Dedifferentiated amniotic fluid mesenchymal stem cell (primary cell): ENCODE data around the gene TPO.
"Not testable (repeated sequence)": the region's sequence is repeated elsewhere in the genome, so short reads cannot be mapped to it uniquely, and the experiment has no call there.

ENCODE experiments used
- DNase-seq: peaks from one replicate; pipeline ENCODE4 v3.0.0-alpha.2; 2016; ENCODE audit errors: extremely low spot score

TPO gene

DNA sequence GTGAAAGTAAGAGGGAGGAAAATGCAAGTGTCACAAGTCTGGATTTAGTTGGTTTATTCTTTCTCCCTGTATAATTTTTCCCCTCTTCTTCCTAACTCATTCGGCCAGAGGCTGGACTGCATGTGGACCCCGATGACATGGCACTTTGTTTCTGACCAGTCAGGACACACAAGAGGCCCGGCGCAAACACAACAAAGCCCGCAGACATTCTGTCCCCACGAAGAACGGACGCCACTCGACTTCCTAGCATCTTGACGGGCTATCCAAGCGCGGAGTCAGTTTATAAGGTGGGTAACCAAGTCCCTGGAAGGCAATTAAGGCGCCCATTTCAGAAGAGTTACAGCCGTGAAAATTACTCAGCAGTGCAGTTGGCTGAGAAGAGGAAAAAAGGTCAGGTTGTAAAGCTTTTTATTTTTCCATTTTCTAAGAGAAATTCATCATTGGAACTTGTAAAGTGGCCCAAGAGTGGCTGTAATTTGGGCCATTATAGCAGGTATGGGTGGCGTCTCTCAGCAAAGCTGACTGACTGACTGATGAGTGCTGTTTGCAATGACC, at the start of gene TPO:
Gene TPO (plus strand): TSS at position 308 of the 555 bp plus-strand sequence. CDS start 946 bp downstream, outside the sequence.
- no peak for DNase-seq

DNA sequence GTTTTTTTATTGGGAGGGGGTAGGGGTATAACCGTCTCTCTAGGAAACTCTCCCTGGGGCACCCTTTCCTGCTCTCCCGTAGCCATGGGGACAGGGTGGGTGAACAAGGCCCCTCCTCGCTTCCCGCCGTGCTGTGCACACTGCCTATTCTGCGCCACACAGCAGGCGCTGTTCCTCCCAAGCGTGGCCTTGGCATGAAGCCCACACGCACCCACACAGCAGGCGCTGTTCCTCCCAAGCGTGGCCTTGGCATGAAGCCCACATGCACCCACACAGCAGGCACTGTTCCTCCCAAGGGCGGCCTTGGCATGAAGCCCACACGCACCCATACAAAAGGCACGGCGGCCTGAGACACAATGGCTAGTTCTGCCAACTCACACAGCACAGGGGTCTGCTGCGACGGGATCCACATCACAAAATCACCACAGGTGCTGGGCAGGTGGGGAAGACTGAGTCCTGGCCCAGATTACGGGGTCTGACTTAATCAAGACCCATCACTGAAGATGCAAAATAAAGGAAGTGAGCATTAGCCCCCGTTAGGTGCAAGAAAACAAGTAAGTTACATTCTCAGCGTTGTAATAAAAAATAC, 46.6 kb upstream of the TPO start:
- DNase-seq, result no peak

DNA sequence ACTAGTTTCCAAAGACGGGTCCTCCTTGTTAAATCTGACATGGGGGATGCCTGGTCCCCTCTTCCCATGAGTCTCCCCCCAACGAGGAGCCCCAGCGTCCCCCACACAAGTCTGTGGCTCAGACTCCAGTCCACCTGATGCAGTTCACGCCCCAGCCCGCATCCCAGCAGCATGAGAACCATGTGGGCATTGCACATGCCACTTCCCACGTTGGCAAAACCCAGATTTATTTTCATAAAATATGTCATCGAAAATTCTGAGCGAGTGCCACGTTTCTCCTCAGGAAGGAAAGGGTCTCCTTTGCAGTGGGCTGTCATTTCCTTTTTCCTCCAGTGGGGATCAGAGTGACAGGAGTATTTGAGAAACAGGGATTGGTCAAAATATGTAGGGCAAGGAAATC, 45.7 kb upstream of the TPO start:
- DNase-seq, result no peak

DNA sequence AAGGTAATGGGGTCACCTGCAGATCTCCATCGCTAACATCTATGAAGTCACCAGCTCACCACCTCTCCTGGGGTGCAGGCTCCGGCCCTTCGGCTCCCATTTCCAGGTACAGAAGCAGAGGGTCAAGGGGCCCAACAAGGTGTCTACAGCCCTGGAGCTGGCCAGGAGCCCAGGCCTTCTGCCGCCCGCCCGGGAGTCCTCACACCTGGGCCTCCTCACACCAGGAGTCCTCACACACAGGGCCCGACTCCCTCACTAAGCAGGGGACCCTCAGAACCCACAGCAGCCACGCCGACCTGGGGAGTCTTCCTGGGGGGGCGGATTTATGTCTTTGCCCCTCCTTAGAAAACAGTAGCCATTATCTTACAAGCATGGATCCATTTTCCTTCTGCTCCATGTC, 43.4 kb upstream of the TPO start:
- no peak for DNase-seq

DNA sequence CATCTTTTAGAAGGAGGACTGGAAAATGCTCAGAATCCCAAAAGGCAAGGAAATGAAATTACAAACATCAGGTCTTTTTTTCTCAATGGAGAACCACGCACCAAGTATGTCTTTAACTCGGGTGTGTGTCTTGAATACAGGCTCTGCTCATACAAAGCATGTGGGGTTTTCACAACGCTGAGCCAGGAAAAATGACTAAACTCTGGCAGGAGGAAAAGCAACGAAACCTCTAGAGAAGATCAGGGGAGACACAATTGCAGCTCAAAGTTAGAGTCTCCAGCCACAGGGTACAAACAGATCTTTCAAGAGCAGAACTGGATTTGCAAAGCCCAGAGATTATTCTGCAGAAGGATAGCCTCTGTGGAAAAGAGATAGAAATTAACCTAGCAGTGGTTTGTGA, 42.8 kb upstream of the TPO start:
- no peak for DNase-seq

DNA sequence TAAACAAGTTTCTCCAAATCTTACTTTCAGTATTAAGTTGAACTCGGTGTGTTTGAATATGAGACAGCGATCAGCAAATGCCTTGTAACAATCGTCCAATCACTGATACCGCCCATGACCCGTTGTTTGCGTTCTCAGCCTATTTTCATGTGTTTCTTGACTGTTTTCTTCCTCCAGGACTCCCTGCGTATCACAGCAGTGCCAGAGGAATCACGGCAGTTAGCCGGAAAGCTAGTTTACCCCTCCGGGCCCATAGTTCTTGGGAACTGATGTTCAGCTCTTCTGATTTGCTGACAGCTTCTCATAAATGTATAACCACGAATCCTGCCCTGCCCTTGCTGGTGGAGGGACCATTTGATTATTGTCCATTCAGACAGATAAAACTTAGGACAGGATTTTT, 42.2 kb upstream of the TPO start:
- DNase-seq, result no peak

DNA sequence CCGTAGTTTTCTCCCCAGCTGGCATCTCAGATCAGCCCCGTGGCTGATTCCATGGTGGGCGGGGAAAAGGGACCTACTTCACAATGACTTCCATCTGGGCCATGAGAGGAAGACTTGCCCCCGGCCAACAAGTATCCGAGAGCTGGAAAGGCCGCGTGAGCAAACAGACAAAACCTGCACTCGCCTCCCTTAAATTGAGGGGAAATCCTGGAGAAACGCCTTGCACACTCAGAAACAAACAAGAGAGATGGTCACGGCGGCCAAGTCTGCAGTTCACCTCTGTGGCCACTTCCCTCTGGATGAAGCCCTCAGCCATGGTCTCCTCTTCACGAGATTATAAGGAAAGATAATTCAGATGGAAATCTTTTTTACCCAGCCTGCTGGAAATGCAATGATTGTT, 39.4 kb upstream of the TPO start:
- DNase-seq, result no peak

DNA sequence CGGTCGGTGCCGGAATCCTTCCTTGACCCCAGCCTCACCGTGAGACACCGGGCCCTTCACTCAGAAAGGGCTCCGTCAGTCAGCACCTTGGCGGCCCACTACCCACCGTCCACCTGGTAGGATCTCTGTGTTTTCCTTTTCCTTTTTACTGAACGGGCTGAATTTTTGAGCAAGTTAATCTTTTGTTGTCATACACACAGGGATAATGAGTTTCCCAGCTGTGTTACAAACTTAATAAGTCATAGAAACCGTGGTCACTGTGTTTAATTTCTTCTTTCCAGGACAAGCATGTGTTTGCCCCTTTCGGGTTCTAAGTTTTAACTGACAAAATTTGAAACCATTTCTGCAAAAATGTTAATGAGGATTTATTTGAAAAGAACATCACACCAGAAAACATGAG, 39.0 kb upstream of the TPO start:
- DNase-seq, result no peak

DNA sequence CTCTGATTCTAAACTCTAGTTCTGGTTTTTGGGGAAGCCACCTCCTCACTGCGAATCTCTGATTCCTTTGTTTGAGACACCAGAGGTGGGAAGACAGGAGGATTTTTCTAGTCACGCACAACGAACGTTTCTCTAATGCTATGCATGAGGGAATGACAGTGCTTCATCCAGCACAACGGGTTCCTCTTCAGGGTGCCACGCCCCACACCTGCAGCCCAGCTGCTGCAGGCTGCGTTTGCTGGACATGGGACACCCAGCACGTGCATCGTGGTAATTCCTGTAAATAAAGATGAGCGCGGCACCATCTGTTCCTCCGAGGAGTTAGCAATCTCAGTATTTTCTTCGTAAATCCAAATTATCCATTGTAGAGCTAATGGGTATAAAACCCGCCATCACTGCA, 37.5 kb upstream of the TPO start:
- DNase-seq, result no peak

DNA sequence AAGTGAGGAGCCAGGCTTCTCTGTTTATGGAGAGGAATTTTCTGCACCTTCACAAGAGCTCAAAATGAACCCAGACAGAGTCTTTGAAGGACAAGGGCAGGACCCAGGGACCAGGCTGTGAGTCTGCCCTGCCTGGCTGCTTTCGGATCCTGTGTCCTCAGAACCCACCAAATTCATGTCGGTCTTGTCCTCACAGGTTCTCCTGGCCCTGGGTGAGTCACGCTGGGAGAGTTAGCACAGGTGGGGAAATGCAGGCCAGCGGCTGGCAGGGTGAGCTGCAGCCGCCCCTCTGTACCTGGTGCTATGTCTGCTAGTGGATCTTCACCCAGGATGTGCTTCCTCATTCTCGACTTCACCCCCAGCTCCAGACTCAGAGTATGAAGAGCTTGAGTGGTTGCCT, 35.8 kb upstream of the TPO start:
- DNase-seq, result no peak

DNA sequence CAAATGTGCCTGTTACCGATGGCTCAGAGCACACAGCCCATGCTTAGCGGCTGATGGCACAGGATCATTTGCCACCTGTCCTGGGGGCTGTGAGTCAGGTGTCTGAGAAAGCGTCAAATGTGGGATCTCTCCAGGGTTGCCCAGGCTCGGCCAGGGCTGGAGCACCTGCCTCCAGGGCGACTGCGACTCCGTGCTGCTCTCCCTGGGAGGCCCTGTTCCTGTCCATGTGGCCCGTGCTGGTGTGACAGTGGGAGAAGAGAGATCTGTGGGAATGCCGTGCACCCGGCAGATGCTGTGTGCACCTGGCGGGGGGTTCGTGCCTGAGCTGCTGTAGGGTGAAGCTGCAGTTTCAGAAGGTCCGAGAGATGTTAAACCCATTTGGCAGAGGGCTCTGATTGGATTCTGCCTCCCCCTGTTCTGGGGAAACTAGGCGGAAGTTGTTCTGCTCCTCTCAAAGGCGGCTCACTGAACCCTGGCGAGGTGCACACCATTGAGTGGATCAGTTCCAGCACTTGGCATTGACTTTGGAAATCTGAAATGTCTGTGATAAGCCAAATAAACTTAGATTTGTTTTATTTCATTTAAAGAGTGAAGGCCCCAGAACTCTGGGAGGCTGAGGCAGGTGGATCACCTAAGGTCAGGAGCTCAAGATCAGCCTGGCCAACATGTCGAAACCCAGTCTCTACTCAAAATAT, 34.7 kb upstream of the TPO start:
- no peak for DNase-seq

DNA sequence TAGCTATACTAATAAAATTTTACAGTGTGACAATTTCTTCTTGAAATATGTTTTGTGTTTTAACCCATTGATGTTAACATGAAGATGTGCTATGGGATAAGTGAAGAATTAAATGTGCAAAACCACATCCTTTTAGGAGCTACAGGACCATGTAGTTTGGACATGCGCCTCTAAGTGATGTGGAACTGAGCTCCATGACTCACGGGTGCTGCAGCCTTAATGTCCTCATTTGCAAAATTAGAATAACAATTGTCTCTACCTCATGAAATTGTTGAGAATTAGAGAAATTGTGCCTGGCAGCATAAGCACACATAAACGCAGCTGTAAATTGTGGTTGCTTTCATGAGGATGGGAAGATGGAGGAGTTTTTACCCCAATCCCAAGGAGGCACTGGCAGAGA, 31.6 kb upstream of the TPO start:
- no peak for DNase-seq

DNA sequence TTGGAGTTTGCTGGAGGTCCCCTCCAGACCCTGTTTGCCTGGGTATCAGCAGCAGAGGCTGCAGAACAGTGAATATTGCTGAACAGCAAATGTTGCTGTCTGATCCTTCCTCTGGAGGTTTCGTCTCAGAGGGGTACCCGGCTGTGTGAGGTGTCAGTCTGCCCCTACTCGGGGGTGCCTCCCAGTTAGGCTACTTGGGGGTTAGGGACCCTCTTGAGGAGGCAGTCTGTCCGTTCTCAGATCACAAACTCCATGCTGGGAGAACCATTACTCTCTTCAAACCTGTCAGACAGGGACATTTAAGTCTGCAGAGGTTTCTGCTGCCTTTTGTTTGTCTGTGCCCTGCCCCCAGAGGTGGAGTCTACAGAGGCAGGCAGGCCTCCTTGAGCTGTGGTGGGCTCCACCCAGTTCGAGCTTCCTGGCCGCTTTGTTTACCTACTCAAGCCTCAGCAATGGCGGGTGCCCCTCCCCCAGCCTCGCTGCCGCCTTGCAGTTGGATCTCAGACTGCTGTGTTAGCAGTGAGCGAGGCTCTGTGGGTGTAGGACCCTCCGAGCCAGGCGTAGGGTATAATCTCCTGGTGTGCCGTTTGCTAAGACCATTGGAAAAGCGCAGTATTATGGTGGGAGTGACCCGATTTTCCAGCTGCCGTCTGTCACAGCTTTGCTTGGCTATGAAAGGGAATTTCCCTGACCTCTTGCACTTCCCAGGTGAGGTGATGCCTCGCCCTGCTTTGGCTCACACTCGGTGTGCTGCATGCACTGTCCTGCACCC, 25.1 kb upstream of the TPO start:
- not testable (repeated sequence) for DNase-seq

DNA sequence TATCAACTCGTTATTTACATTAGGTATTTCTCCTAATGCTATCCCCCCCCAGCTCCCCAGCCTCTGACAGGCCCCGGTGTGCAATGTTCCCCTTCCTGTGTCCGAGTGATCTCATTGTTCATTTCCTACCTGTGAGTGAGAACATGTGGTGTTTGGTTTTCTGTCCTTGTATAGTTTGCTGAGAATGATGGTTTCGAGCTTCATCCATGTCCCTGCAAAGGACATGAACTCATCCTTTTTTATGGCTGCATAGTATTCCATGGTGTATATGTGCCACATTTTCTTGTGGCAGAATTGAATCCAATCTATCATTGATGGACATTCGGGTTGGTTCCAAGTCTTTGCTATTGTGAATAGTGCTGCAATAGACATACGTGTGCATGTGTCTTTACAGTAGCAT, 23.1 kb upstream of the TPO start:
- not testable (repeated sequence) for DNase-seq

DNA sequence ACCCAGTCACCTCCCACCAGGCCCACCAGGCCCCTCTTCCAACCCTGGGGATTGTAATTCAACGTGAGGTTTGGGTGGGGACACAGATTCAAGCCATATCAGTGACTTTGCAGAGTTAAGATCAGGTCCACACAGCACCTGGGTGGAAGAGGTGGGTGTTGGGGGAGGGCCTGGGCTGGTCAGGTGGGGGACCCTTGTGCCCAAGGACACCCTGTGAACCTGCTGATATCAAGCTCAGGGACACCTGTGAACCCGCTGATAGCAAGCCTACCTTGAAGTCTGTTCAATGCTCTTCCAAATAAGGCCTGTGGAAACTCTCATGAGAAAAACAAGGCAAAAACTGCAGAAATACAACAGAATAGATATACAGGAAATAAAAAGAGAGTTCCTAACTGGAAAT, 19.9 kb upstream of the TPO start:
- DNase-seq, result no peak

DNA sequence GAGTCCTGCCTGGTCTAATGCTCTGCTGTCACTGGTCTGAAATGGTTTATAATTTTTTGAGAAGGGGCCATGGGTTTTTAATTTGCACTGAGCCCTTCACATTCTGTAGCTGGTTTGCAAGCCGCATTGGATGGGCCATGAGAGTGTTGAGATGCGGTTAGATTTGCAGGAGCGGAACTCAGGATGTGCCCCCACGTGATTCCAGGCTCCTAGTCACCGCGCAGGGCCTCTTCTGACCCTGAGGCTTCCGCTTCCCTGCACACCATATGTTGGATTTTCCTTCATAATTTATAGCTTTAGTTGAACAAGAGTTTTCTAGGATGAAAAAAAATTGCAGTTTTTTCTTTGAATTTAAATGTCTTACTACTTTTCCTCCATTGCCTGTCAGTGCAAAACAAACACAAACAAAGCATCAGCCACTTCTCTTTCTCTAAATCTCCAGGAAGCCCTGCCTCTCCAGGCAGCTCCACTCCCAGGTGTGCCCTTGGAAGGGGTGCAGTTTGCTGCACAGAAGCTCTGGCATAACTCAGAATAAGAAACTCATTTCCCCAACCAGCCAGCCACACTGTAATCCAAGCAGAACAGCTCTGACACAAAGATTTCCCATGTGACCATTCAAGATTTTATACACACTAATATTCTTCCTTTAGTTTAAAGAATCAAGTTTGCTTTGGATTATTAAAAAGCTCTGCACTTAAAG, 18.4 kb upstream of the TPO start:
- no peak for DNase-seq

DNA sequence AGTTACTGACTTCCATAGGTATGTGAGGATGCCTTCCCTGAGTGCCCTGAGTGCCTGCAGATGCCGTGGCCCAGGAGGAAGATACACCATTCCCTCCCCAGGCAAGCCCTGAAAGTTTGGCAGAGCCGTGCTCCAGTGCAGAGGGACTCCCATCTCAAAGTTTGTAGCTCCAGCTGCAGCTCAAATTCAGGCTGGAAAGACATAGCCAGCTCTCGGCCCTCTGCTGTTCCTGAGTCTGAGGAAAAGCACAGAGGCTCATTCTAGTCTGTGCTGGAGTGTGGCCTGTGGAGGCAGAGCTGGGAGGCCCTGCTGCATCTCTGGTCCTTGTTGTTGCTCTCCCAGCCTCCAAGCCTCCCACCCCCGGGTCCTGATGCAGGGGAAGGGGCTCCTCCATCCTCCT, 15.9 kb upstream of the TPO start:
- DNase-seq, result no peak

DNA sequence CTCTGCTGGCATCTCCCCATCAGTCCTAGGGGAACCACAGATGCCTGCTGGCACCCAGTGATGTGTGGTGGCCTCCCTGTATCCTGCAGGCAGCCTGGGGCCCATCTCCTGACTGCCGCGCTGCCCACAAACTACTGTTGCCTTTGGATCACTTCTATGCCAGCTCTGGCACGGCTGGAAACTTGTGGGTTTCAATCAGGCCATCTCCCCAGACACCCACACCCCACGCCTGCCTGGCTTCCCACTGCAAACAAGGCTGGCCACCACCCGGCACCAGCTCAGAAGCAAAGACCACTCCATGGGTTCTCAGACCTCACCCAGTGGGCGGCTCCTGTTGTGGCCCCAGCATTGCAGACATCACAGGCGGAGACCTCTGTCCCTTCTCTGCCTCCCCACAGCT, 15.1 kb upstream of the TPO start:
- DNase-seq, result no peak

DNA sequence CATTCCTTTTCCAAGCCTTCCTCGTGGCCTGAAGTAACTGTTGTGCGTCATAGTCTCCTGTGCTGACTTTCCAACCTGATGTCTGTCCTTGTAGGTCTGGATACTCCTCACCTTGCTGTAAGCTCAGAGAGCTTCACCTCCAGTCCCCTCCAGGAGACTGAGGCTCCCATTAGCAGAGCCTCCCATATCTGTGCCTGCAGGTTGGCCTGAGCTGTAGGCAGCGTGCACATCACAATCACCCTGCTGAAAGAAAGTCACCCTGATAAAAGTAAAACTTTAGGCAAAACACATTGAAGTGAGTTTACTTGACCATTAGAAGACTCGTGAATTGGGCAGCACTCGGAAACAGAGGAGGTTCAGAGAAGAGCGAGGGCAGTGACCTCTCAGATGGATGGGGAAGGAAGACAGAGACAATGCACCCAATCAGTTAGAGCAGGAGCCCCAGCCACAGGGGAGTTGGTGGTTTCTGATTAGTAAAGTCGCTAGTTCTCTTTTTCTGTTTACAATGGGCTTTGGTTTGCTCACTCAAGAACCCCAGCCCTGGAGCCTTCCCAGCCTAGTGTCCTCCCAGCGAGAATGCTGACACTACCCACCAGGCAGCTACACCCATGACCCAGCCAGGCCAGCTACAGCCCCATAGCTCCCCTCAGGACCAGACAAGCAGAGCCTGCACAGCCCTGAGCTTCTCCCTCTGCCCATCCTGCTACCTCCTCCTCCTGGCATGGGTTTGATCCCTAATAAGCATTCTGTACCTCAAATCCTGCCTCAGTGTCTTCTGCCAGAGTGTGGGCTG, 12.1 kb upstream of the TPO start:
- no peak for DNase-seq

DNA sequence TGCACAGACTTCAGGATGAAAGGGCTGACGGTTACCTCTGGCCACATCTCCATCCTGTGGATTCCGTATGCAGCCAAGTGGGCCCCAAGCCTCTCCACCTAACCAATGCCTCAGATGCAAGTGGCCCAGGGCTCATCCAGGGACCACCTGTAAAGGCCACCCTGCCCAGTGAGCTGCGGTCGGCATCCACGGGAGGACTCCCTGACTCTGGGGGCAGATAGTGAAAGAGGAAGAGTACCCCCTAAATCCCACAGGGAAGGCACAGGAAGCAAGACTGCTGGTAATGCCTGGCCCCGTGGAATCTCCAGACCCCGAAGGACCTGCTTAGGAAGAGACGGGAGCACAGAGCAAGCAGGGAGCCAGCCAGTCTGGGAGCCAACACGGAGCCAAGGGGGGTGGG, 11.2 kb upstream of the TPO start:
- no peak for DNase-seq

DNA sequence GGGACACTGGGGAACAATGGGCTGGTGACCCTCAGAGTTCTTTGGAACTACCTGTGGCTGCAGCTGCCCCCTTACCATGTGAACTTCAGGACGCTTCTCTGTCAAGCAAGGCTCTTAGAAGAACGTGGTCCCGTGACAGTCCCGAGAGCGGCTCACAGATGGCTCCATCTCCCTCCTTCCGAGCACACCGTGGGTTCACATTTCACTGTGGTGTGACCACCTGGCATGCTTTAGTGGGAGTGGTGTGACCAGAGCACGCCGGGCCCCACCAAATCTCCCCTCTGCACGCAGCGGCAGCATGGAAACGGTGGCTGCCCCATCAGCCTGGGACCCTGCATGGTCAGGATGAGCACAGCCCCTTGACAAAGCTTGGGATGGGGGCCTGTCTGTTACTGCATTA, 9.7 kb upstream of the TPO start:
- DNase-seq, result no peak

DNA sequence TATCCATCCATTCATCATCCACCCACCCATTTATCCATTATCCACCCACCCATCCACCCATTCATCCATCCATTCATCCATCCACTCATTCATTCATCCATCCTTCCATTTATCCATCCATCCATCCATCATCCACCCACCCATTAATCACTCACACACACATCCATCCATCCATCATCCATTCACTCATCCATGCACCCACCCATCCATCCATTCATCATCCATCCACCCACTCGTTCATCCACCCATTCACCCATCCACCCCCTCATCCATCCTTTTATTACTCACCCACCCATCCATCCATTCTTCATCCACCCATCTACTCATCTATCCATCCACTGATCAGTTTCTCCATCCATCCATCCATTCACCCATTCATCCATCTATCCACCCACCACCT, 8.1 kb upstream of the TPO start:
- no peak for DNase-seq
